ENCODE data around the gene PACSIN3. TPM values are rescaled to one million over a fixed set of nuclear protein-coding genes. Genes with fewer than 3 reads are reported as not detected.
"Not testable (repeated sequence)": the region's sequence is repeated elsewhere in the genome, so short reads cannot be mapped to it uniquely, and the experiment has no call there.

The PACSIN3 gene
- total RNA-seq, 1 experiment from 2014 or later, result 32.0 TPM

- CTCF ChIA-PET, result interaction anchor here (0.6 to 1.1 kb wide), 7 partner anchors 8 to 277 kb away, joined by 3 to 17 read pairs (median 4); partner anchors contain the start of gene CSTPP1
- H3K4me3 ChIP-seq (ENCODE audit: low read depth, low read length, poor library complexity, severe bottlenecking), result peak overlapping the region; percentile 62
- H3K27ac ChIP-seq (ENCODE audit: low read depth, low read length, poor library complexity, severe bottlenecking), result peak overlapping the region; percentile 86
- TSS peak; percentile 90 for BruUV-seq (replicated peaks)
- intact Hi-C loops (cut with micrococcal nuclease; ENCODE audit: unreplicated experiment), result loop anchor here (2.0 kb wide), 2 partner anchors 27 to 55 kb away; partner anchors contain the start of gene PACSIN3
- no peaks in the 10 kb centered on the region for H3K27me3 ChIP-seq (replicated peaks; ENCODE audit: insufficient read depth, low read depth, low read length, poor library complexity)
- POLR2A ChIA-PET (ENCODE audit: low non-redundant PET), result interaction anchor here (0.6 to 0.8 kb wide), 4 partner anchors 14 to 805 kb away, joined by 3 to 23 read pairs (median 5); no protein-coding TSS in a partner anchor
- H3K9me3 ChIP-seq (ENCODE audit: low read depth, low read length, poor library complexity, severe bottlenecking), result peaks cover 3% of the 10 kb centered on the region
- peaks cover 7% of the 10 kb centered on the region for H3K36me3 ChIP-seq (ENCODE audit: insufficient read depth, low read length, poor library complexity, severe bottlenecking)
- H3K4me1 ChIP-seq (ENCODE audit: insufficient read depth, low read length, poor library complexity, severe bottlenecking), result peaks cover 16% of the 10 kb centered on the region
- DNase-seq (ENCODE audit: low spot score), result peak; percentile 99
- TF ChIP-seq EZH2 (IDR thresholded peaks at IDR 0.05; ENCODE audit: borderline replicate concordance, low read depth, low read length, poor library complexity, severe bottlenecking), result no peak
- no peak for TF ChIP-seq CTCF (conservative IDR thresholded peaks at IDR 0.05; ENCODE audit: low read depth, low read length)
Measured at GRCh38 chr11:47213950-47214565, 27.8 kb upstream of the PACSIN3 start.

GRCh38 chr11:47212938-47213337, 26.7 kb upstream of the PACSIN3 start:
- TF ChIP-seq EZH2 (IDR thresholded peaks at IDR 0.05; ENCODE audit: borderline replicate concordance, low read depth, low read length, poor library complexity, severe bottlenecking), result no peak
- ChIA-PET POLR2A (ENCODE audit: low non-redundant PET) (interaction anchor here (0.8 kb wide), 1 partner anchor 806 kb away, joined by 4 read pairs; no protein-coding TSS in a partner anchor), CTCF (no interaction called here)
- H3K27ac ChIP-seq (ENCODE audit: low read depth, low read length, poor library complexity, severe bottlenecking), result no peak overlapping the region
- no peak overlapping the region for H3K4me3 ChIP-seq (ENCODE audit: low read depth, low read length, poor library complexity, severe bottlenecking)
- H3K9me3 ChIP-seq (ENCODE audit: low read depth, low read length, poor library complexity, severe bottlenecking), result peaks cover 3% of the 10 kb centered on the region
- peaks cover 2% of the 10 kb centered on the region for H3K36me3 ChIP-seq (ENCODE audit: insufficient read depth, low read length, poor library complexity, severe bottlenecking)
- intact Hi-C loops (cut with micrococcal nuclease; ENCODE audit: unreplicated experiment), result no loop called here
- DNase-seq (ENCODE audit: low spot score), result no peak
- peaks cover 16% of the 10 kb centered on the region for H3K4me1 ChIP-seq (ENCODE audit: insufficient read depth, low read length, poor library complexity, severe bottlenecking)
- no TSS peak for BruUV-seq (replicated peaks)
- no peaks in the 10 kb centered on the region for H3K27me3 ChIP-seq (replicated peaks; ENCODE audit: insufficient read depth, low read depth, low read length, poor library complexity)

GRCh38 chr11:47208628-47209027, 22.4 kb upstream of the PACSIN3 start:
- Histone ChIP-seq H3K27ac (ENCODE audit: low read depth, low read length, poor library complexity, severe bottlenecking) (no peak overlapping the region), H3K36me3 (ENCODE audit: insufficient read depth, low read length, poor library complexity, severe bottlenecking) (no peaks in the 10 kb centered on the region), H3K9me3 (ENCODE audit: low read depth, low read length, poor library complexity, severe bottlenecking) (peaks cover 3% of the 10 kb centered on the region), H3K4me3 (ENCODE audit: low read depth, low read length, poor library complexity, severe bottlenecking) (no peak overlapping the region), H3K27me3 (replicated peaks; ENCODE audit: insufficient read depth, low read depth, low read length, poor library complexity) (no peaks in the 10 kb centered on the region), H3K4me1 (ENCODE audit: insufficient read depth, low read length, poor library complexity, severe bottlenecking) (peaks cover under 1% of the 10 kb centered on the region)
- no TSS peak for BruUV-seq (replicated peaks)
- ChIA-PET CTCF (no interaction called here), POLR2A (ENCODE audit: low non-redundant PET) (no interaction called here)
- DNase-seq (ENCODE audit: low spot score), result no peak
- intact Hi-C loops (cut with micrococcal nuclease; ENCODE audit: unreplicated experiment), result no loop called here
- TF ChIP-seq EZH2 (IDR thresholded peaks at IDR 0.05; ENCODE audit: borderline replicate concordance, low read depth, low read length, poor library complexity, severe bottlenecking) (no peak), CTCF (conservative IDR thresholded peaks at IDR 0.05; ENCODE audit: low read depth, low read length) (no peak)

- H3K4me3 ChIP-seq (ENCODE audit: low read depth, low read length, poor library complexity, severe bottlenecking); BruUV-seq (replicated peaks); H3K27me3 ChIP-seq (replicated peaks; ENCODE audit: insufficient read depth, low read depth, low read length, poor library complexity); H3K27ac ChIP-seq (ENCODE audit: low read depth, low read length, poor library complexity, severe bottlenecking); H3K4me1 ChIP-seq (ENCODE audit: insufficient read depth, low read length, poor library complexity, severe bottlenecking); DNase-seq (ENCODE audit: low spot score); intact Hi-C loops (cut with micrococcal nuclease; ENCODE audit: unreplicated experiment); H3K36me3 ChIP-seq (ENCODE audit: insufficient read depth, low read length, poor library complexity, severe bottlenecking); H3K9me3 ChIP-seq (ENCODE audit: low read depth, low read length, poor library complexity, severe bottlenecking); POLR2A ChIA-PET (ENCODE audit: low non-redundant PET): not testable (repeated sequence)
- CTCF ChIA-PET, result interaction anchor here (0.7 kb wide), 1 partner anchor 295 kb away, joined by 3 read pairs; no protein-coding TSS in a partner anchor
Measured at GRCh38 chr11:47208008-47208552, 21.8 kb upstream of the PACSIN3 start.

Measured in A673 (cell line).